ENCODE results near the gene NAV2.

DNA sequence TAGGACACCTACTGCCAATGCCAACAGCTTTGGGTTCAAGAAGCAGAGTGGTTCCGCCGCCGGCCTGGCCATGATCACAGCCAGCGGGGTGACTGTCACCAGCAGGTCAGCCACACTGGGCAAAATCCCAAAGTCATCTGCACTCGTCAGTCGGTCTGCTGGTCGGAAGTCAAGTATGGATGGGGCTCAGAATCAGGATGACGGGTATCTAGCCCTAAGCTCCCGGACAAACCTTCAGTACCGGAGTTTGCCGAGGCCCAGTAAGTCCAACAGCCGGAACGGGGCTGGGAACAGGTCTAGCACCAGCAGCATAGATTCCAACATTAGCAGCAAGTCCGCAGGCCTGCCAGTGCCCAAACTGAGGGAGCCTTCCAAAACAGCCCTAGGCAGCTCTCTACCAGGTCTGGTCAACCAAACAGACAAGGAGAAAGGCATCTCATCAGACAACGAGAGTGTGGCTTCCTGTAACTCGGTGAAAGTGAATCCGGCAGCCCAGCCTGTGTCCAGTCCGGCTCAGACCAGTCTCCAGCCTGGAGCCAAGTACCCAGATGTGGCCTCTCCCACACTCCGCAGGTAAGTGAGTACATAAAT is 332.6 kb downstream of the NAV2 start:
- TF ChIP-seq, protein P1, sequence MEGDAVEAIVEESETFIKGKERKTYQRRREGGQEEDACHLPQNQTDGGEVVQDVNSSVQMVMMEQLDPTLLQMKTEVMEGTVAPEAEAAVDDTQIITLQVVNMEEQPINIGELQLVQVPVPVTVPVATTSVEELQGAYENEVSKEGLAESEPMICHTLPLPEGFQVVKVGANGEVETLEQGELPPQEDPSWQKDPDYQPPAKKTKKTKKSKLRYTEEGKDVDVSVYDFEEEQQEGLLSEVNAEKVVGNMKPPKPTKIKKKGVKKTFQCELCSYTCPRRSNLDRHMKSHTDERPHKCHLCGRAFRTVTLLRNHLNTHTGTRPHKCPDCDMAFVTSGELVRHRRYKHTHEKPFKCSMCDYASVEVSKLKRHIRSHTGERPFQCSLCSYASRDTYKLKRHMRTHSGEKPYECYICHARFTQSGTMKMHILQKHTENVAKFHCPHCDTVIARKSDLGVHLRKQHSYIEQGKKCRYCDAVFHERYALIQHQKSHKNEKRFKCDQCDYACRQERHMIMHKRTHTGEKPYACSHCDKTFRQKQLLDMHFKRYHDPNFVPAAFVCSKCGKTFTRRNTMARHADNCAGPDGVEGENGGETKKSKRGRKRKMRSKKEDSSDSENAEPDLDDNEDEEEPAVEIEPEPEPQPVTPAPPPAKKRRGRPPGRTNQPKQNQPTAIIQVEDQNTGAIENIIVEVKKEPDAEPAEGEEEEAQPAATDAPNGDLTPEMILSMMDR (optimal IDR thresholded peaks at IDR 0.05 in 1 of 3, IDR thresholded peaks at IDR 0.05 in 1 of 3, conservative IDR thresholded peaks at IDR 0.05 in 1 of 3; ENCODE audit: extremely low read depth in 1 of 3, insufficient read depth in 2 of 3, low read length in 3 of 3), result no peak
- TF ChIP-seq EZH2 (IDR thresholded peaks at IDR 0.05; ENCODE audit: low read length), result no peak
